Testis (tissue), 2 donors: Measurements from ENCODE around the gene ATXN3.

ENCODE experiments used
- POLR2A ChIP-seq: fragments of 450-650 bp; IDR thresholded peaks from one replicate; pipeline ENCODE4 v1.6.1; 2017; ENCODE audit warnings: antibody characterized with exemption, mild to moderate bottlenecking, moderate library complexity
- TF ChIP-seq, protein P1 (sequence below), 3 experiments: fragments of 450-650 bp in 2 of 3; fragments of 200-600 bp in 1 of 3; sonication (generic) in 1 of 3; IDR thresholded peaks; one replicate each; pipeline ENCODE4 v1.5.1; 2016 to 2019; ENCODE audit warnings: antibody characterized with exemption in 3 of 3, mild to moderate bottlenecking in 2 of 3, moderate library complexity in 1 of 3

DNA sequence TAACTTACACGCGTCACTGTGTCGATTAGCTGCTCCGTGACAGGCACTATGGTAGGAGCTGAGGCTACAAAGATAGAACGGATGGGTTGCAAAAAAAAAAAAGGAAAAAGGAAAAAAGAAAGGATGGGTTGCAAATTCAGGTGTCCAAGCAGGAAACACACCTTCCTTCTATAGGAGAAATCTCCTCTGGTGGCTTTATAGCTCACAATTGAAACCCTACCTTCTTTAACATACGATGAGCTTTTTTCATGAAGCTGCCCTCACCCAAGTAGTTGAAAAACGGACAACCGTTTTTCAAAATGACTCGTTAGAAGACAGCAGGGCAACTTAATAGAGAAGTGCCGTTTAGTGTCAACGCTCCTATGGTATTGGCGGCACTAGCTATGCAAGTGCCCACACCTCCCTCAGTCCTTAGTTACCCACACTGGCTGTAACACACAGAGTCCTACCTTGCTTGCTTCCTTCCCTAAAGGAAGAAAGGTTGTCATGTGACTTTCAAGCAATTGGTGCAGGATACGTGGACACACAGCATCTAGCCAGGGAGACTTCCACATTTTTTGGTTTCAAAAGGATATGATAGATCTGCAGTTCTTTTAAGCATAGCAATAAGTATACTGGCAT, 65.8 kb downstream of the ATXN3 start:
- TF ChIP-seq, protein P1, sequence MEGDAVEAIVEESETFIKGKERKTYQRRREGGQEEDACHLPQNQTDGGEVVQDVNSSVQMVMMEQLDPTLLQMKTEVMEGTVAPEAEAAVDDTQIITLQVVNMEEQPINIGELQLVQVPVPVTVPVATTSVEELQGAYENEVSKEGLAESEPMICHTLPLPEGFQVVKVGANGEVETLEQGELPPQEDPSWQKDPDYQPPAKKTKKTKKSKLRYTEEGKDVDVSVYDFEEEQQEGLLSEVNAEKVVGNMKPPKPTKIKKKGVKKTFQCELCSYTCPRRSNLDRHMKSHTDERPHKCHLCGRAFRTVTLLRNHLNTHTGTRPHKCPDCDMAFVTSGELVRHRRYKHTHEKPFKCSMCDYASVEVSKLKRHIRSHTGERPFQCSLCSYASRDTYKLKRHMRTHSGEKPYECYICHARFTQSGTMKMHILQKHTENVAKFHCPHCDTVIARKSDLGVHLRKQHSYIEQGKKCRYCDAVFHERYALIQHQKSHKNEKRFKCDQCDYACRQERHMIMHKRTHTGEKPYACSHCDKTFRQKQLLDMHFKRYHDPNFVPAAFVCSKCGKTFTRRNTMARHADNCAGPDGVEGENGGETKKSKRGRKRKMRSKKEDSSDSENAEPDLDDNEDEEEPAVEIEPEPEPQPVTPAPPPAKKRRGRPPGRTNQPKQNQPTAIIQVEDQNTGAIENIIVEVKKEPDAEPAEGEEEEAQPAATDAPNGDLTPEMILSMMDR (IDR thresholded peaks at IDR 0.05) = no peak
- no peak for TF ChIP-seq POLR2A
